K562 (cell line): Measurements from ENCODE around the gene HHATL. TPM values are rescaled to one million over a fixed set of nuclear protein-coding genes. Genes with fewer than 3 reads are reported as not detected.

Experiments
- CREB5 ChIP-seq: fragments of 250-450 bp; sonication (Bioruptor Pico); IDR thresholded peaks from 2 replicates; pipeline ENCODE4 v1.5.0; 2020; ENCODE audit warnings: mild to moderate bottlenecking
- KDM5B ChIP-seq: fragments of 200-600 bp; sonication (generic); IDR thresholded peaks from 2 replicates; pipeline ENCODE4 v1.6.1; 2012; ENCODE audit warnings: low read depth, mild to moderate bottlenecking, moderate library complexity, low read length, control low read depth, inconsistent platforms; ENCODE audit not compliant: insufficient replicate concordance
- NFYB ChIP-seq: IDR thresholded peaks from 2 replicates; pipeline ENCODE4 v1.6.1; 2011; ENCODE audit warnings: mild to moderate bottlenecking, moderate library complexity; ENCODE audit not compliant: insufficient read length; ENCODE audit errors: extremely low read depth
- PHTF2 ChIP-seq: fragments of 250-450 bp; sonication (Bioruptor Pico); IDR thresholded peaks from 2 replicates; pipeline ENCODE4 v1.5.0; 2021; ENCODE audit warnings: mild to moderate bottlenecking
- RFX7 ChIP-seq: fragments of 250-450 bp; sonication (Bioruptor Pico); IDR thresholded peaks from 2 replicates; pipeline ENCODE4 v1.5.1; 2021; ENCODE audit warnings: mild to moderate bottlenecking
- RHOXF2B ChIP-seq: fragments of 250-450 bp; sonication (Bioruptor Pico); conservative IDR thresholded peaks from 2 replicates; pipeline ENCODE4 v1.5.1; 2021
- SETDB1 ChIP-seq: IDR thresholded peaks from one replicate; pipeline ENCODE4 v1.6.1; 2012; ENCODE audit warnings: low read length, control low read depth, inconsistent platforms
- SMAD1 ChIP-seq: fragments of 150-350 bp; IDR thresholded peaks from 2 replicates; pipeline ENCODE4 v1.6.1; 2014; ENCODE audit warnings: low read length, low read depth; ENCODE audit not compliant: partially characterized antibody
- TAF1 ChIP-seq: IDR thresholded peaks from 2 replicates; pipeline ENCODE4 v1.6.1; 2011; ENCODE audit warnings: mild to moderate bottlenecking, low read length, moderate library complexity; ENCODE audit not compliant: insufficient read depth, control insufficient read depth, severe bottlenecking; ENCODE audit errors: extremely low read depth
- TAF9B ChIP-seq: fragments of 450-650 bp; IDR thresholded peaks from 2 replicates; pipeline ENCODE4 v1.6.1; 2018; ENCODE audit warnings: mild to moderate bottlenecking; ENCODE audit not compliant: partially characterized antibody
- THRA ChIP-seq: fragments of 450-650 bp; IDR thresholded peaks from 2 replicates; pipeline ENCODE4 v1.6.1; 2017; ENCODE audit warnings: mild to moderate bottlenecking, moderate library complexity
- ZNF232 ChIP-seq: sonication (generic); formaldehyde crosslinking; IDR thresholded peaks from 2 replicates; pipeline ENCODE4 v1.8.0; 2022; ENCODE audit warnings: mild to moderate bottlenecking, missing genetic modification reagents
- ZNF253 ChIP-seq: fragments of 250-450 bp; sonication (Bioruptor Pico); conservative IDR thresholded peaks from 2 replicates; pipeline ENCODE4 v1.6.1; 2021; ENCODE audit warnings: mild to moderate bottlenecking
- ZNF318 ChIP-seq, 2 experiments: fragments of 450-650 bp; IDR thresholded peaks; 2 replicates each; pipeline ENCODE4 v1.6.1; 2016; ENCODE audit warnings: mild to moderate bottlenecking in 2 of 2, borderline replicate concordance in 1 of 2, low read depth in 1 of 2, moderate library complexity in 1 of 2
- ZNF57 ChIP-seq: fragments of 450-650 bp; formaldehyde crosslinking; IDR thresholded peaks from 2 replicates; pipeline ENCODE4 v1.4.0; 2020; ENCODE audit warnings: mild to moderate bottlenecking, moderate library complexity
- ZNF707 ChIP-seq: fragments of 250-450 bp; sonication (Bioruptor Pico); conservative IDR thresholded peaks from 2 replicates; pipeline ENCODE4 v1.8.0; 2022; ENCODE audit warnings: inconsistent platforms, mild to moderate bottlenecking, moderate library complexity
- ZNF77 ChIP-seq: fragments of 250-450 bp; sonication (Bioruptor Pico); IDR thresholded peaks from 2 replicates; pipeline ENCODE4 v1.5.0; 2020
- polyA plus RNA-seq, 8 experiments: library from polyadenylated mRNA; depleted of rRNA in 4 of 8; stranded (reverse) in 5 of 8; unstranded in 3 of 8; fragments of >200 nt; fragmentation: Nextera tagmentation in 2 of 8; fragmentation: Illumina TruSeq in 1 of 8; extraction: Ambion mirVana in 2 of 8; extraction: Trizol in 1 of 8; gene quantifications; 2 replicates each; pipeline versions ENCODE4 v1.2.1 to v1.2.3, GENCODE V29; 2011 to 2014; ENCODE audit warnings: inconsistent platforms in 1 of 8, missing spikeins in 1 of 8
- total RNA-seq, 7 experiments: library from RNA; depleted of rRNA in 6 of 7; stranded (reverse); fragments of >200 nt in 6 of 7; fragmentation: Illumina TruSeq in 2 of 7; extraction: Trizol in 2 of 7; gene quantifications; 2 replicates each; pipeline versions ENCODE4 v1.2.1 to v1.2.3, GENCODE V29; 2011 to 2021; ENCODE audit warnings: low replicate concordance in 1 of 7

The HHATL gene
- total and polyA plus RNA-seq, 9 of the 15 experiments (the other 6 are each of a cell fraction or from before 2014, with no cell fraction given), result not detected

GRCh38 chr3:42701371-42702065 is 1.1 kb downstream of the HHATL start (continued):
- TF ChIP-seq ZNF318 (IDR thresholded peaks at IDR 0.05; ENCODE audit: borderline replicate concordance in 1 of 2, low read depth in 1 of 2) (no peak), TAF1 (no peak), KDM5B (no peak), ZNF253 (CRISPR knock-in tag) (no peak), ZNF57 (CRISPR knock-in tag) (no peak), NFYB (no peak), SETDB1 (no peak), ZNF232 (peak; percentile 91; the same call in 1 of the 2 replicates), RHOXF2B (CRISPR knock-in tag) (no peak), CREB5 (no peak), ZNF77 (CRISPR knock-in tag) (no peak), PHTF2 (no peak), RFX7 (CRISPR knock-in tag) (no peak), SMAD1 (no peak), TAF9B (no peak), ZNF707 (CRISPR knock-in tag) (no peak), THRA (no peak)
